Measurements from ENCODE around the gene CELA1. TPM values are rescaled to one million over a fixed set of nuclear protein-coding genes. Genes with fewer than 3 reads are reported as not detected.
"Not testable (repeated sequence)": the region's sequence is repeated elsewhere in the genome, so short reads cannot be mapped to it uniquely, and the experiment has no call there.

CELA1 gene
- total RNA-seq, 1 experiment from 2014 or later: not detected

DNA sequence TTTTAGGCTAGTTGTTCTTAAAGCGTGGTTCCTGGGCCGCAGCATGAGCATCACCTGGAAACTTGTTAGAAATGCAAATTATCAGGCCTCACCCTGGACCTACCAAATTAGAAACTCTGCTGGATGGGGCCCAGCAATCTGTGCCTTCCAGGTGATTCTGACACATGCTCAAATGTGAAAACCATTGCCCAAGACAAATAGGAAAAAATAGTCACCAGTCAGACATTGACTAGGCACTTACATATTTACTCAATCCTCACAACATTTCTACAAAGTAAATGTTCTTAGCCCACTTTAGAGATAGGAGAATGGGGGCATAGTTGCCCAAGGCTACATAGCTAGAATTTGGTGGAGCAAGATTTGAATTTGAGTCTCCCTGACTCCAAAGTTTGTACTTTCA lies 3.3 kb downstream of the CELA1 start:
- no peak for DNase-seq (ENCODE audit: low spot score)

DNA sequence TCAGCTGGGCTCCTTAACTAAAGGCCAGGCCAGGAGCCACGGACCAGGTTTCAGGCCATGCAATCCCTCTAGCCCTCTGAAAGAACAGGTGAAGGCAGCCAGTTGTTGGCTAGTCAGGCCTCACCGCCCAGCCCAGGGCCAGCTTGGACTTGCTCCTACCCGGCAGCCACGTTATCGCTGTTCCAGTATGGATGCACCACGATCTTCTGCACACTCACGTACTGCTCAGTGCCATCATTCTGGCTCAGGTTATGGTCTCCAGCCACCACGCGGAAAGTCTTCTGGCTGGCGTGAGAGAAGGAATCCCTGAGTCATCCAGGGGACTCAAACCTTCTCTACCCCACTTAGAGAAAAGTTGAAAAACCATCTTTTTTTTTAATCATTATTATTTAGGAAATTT lies 4.1 kb downstream of the CELA1 start:
- DNase-seq (ENCODE audit: low spot score): no peak

DNA sequence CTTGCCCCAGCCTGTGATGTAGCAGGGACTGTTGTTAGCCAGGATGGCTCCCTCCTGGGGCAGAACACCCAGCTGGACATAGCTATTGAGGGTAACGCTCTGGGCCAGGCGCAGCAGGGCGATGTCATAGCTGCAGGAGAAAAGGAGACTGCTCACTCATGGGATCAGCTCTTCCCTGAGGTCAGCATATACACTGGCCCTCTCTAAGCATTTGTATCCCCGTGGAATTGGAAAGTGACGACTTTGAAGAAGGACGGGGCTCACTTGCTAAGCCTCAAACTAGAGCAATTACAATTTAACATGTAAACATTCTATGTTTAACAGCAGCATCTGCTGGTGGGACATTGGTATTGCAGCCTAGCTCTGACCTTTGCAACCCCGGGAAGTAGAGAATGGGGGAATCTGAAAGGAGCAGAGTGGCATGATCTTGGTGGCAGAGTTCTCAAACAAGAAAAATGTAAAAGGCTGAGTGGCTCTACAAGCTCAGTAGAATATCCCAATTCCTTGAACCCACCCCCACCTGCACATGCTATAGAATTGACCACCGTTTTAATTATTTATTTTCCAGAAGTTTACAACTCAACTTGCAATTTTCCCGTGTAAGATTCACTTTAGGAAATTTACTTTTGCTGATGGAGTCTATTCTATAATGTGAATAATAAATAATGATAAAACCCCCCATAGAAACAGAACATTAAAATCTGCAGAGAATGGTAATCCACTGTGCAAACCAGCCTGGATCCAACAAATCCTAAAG lies 5.0 kb downstream of the CELA1 start:
- peak; percentile 59 for DNase-seq (ENCODE audit: low spot score)

DNA sequence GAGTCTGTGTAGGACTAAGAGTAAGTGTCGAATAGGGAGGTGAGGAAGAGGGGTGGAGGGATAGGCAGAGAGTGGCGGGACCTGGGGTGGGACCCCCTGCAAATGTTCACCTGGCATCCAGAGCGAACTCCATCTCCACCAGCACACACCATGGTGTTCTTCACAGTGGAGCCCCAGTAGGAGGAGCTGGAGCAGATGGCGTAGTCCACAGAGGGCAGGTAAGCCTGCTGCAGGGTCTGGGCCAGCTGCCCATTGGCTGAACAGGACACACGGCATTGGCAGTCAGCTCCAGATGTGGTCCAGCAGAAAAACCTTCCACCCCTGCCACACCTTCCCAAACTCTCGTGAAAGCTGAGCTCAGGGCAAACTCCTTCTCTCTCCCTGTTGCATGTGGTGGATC lies 6.7 kb downstream of the CELA1 start:
- no peak for DNase-seq (ENCODE audit: low spot score)

DNA sequence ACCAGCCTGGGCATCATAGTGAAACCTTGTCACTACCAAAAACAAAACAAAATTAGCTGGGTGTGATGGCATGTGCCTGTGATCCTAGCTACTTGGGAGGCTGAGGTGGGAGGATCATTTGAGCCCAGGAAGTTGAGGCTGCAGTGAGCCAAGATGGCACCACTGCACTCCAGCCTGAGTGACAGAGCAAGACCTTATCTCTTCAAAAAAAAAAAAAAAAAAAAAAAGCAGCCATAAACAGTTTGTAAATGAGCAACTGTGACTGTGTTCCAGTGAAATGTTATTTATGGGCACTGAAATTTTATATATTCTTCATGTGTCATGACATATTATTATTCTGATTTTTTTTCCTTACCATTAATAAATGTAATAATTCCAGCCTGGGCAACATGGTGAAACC lies 9.1 kb downstream of the CELA1 start:
- not testable (repeated sequence) for DNase-seq (ENCODE audit: low spot score)

DNA sequence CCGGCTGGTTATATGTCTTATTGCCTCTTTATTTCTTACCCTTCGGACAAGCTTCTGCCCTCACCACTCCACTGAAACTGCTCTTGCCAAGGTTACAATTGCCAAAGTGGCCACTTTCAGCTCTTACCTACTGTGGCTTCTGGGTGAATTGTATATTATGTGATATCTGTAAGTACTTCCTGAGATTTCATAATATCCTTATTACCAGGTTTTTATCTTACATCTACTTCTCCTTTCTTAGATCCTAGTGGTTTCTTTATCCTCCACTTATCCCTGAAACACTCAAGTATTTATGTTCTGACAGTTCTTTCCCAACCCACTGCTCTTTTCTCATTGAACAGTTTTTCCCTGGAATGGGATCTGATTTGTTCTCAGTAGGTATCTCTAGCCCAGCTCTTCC lies 10.5 kb downstream of the CELA1 start:
- DNase-seq (ENCODE audit: low spot score): no peak

DNA sequence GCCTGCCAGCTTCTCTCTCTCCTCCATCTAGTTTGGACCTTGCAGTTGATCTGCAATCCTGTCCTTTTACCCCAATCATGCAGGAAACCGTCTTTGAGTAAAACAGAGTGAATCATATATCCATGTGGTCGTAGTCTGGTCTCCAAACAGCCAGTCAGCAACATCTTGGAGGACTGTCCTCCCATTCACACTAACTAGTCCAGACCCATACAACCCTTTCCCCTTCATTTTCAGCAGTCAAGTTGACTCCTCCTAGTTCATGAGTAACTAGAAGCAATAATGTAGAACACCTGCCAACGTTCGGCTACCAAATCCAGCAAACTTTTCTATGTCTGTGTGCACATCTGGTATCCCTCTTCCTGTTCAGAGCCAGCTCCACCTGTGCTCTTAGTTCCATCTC lies 11.7 kb downstream of the CELA1 start:
- DNase-seq (ENCODE audit: low spot score): no peak

DNA sequence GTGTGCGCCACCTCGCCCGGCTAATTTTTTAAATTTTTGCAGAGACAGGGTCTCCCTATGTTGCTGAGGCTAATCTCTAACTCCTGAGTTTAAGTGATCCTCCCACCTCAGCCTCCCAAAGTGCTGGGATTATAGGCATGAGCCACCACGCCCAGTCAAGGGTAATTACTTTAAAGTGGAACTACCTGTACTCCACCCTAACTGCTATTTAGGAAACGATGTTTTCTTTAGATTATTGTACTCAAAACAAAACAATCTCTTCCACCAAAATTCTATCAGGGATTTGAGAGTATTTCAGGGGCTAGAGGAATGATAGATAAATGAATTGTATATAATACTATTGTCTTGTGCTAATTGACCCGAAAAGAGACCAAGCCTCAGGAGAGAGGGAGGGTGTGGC lies 12.9 kb downstream of the CELA1 start:
- DNase-seq (ENCODE audit: low spot score): no peak

DNA sequence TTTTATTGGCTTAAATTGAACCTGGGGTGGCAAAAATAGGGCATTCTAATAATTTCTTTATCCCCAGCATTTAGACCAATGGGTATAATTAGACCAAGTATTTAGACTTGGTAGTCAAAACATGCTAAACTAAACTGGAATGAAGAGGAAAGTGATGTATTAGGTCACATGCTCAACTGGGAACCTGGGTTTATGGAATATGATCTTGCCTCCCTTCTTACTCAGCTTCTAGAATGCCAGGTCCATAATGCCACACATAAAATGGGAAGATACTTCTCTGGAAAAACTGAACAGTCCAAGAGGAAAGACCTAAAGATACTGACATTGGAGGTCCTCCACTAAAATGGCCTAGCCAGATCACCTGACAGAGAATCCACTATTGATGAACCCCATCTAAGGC lies 16.3 kb downstream of the CELA1 start:
- DNase-seq (ENCODE audit: low spot score): no peak

DNA sequence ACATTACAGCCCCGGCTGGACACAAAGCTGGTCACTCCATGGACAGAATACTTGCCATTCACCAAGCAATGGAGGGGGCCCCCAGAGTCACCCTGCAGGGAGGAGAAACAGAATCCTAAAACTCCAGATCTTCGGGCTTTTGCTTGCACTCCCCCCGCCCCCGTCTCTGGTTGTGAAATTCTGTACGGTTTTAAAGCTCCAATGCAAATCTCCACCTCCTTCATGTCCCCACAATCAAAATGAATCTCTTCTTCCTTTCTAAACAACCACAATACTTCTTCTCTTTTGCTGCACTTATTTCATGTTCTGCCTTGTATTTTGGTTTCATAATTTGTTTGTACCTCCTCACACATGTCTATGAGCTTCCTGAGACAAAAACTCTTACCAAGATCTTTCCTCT lies 16.7 kb downstream of the CELA1 start:
- no peak for DNase-seq (ENCODE audit: low spot score)

DNA sequence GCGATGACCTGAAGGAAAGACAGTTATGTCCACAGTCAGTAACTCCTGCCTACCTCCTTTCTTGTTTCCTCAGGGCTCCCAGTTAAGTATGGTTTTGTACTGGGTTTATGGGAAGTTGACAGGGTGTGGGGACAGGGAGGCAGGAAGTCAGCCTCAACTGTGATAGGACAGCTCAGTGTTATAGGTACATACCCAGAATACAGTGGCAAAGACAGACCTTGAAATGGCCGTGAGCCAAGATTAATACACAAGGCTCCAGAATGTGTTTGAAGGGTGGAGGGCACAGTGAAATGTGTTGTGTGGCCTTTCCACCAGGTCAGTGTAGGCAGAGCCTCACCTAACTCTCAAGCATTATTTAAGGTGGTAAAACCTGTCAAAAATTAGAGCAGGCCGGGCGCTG lies 17.9 kb downstream of the CELA1 start:
- DNase-seq (ENCODE audit: low spot score): no peak

DNA sequence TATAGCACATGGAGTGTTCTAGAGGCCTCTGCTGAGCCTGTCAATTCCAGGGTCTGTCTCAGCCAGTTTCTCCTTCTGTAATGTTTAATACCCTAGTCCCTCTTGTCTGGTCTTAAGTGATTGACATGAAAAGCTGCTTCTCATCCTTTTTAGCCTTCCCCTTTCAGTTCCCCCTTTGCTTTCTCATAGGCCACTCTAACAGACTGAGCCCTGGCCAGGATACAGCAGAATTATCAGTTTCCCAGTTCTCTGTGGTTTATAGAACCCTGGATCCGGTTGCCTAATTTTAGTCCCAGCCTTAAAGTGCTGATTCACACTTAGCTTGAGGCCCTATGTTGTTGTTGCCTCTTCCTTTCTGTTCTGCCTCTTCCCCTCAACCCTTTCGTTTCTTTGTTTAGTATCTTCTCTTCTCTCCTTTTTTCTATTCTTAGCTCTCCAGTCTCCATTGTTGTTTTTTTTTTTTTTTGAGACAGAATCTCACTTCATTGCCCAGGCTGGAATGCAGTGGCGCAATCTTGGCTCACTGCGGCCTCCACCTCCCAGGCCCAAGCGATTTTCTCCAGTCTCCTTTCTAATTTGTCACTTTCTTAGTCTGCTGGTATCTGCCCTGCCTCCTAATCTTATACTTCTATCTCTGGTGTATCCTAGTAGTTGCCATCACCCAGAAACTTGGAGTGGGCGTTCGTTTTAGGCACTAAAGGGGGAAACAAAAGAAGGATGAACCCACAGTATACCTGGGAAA lies 19.6 kb downstream of the CELA1 start:
- peak; percentile 84 for DNase-seq (ENCODE audit: low spot score)

DNA sequence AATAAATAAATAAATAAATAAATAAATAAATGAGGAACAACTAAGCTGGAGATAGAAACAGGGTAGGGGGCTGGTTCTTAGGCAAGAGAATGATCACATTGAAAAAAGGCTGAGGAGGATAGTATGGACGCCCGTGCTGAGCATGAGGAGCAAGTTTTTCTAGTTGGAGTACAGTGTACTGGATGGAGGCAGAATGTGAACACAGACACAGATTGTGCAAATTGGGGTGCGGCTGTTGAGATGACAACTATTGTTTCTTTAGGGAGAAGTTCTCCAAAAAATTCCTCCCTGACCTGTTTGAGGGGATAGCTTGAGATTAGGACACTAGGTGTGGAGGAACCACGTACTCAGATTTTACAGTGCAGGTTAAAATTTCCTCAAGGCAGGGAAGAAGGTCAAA lies 21.5 kb downstream of the CELA1 start:
- no peak for DNase-seq (ENCODE audit: low spot score)

DNA sequence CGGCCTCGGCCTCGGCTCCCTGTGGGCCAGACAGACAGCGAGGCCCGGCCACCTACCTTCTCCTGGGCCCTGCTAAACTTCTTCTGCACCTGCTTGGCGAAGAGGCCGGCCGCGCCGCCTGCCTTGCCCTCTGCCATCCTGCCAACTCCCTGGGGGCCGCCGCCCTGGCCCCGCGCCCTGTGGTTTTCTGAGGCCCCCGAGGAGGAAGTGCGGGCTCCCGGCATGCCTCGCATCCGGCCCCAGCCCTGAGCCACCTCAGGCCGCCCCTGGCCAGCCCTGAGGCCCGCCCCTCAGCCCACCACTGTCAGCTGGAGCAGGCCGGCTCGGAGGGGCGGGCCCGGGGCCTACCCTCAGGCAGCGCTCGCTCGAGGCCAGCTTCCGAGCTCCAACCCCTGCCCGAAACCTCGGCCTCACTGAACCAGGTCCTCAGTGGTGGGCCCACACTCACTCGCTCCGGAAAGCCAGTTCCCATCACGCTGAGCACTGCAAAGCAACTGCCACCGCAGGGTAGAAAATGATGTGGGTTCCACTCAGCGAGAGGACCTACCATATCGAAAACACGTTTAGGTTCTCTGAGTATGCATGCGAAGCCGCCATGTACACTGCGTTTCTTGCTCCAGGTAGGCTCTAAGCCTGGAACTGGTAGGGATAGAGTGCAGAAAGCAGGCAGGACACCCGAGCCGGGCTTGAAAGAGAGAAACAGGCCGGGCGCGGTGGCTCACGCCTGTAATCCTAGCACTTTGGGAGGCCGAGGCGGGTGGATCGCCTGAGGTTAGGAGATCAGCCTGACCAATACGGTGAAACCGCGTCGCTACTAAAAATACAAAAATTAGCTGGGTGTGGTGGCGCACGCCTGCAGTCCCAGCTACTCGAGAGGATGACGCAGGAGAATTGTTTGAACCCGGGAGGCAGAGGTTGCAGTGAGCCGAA lies 22.2 kb downstream of the CELA1 start, which contains the start of gene BIN2:
BIN2 (minus strand) TSS at position 209 of the 930 bp plus-strand sequence; CDS start at position 137, 72 bp downstream.
- no peak for DNase-seq (ENCODE audit: low spot score)

DNA sequence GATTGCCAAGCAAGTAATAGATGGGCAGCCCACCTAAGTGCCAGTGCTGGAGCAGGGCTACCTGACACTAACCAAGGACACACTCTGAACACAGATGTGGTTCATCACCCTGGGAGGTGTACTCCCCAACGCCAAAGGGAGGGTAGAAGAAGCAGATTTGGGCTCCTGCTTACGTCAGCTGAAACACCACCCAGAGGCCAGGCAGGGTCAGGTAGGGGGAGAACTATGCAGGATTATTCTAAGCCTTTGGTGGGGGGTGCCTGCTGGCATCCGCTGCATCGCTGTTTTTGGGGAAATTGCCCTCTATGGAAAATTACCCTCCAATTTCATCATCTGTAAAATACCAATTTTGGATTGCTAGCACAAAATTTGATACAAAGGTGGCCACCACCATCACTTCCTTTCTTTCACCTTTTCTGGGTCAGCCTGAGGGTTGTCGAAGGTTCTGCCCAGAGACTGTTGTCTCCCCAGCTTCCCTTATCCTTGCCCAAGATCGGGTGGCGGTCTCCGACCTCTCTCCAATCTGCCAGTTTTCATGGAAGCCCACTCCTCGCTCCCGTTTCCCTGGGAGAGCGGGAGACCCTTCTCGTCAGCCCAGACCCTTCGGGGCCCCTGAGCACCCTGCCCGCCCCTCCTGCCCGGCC lies 23.0 kb downstream of the CELA1 start:
- no peak for DNase-seq (ENCODE audit: low spot score)

DNA sequence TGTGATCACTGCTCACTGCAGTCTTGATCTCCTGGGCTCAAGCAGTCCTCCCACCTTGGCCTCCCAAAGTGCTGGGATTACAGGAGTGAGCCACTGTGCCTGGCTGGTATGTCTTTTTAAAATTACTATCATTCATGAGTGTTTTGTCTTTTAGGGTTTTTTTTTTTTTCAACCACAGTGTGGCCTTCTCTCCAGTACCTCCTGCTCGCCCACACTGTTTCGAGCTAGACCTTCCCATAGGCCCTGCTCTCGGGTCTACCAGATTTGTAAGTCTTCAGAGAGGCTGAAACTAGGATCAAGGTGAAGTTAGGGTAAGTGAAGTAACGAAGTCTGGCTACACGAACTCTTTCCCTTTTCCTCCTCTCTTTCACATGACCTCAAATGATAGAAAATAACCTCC lies 24.0 kb downstream of the CELA1 start:
- DNase-seq (ENCODE audit: low spot score): no peak

DNA sequence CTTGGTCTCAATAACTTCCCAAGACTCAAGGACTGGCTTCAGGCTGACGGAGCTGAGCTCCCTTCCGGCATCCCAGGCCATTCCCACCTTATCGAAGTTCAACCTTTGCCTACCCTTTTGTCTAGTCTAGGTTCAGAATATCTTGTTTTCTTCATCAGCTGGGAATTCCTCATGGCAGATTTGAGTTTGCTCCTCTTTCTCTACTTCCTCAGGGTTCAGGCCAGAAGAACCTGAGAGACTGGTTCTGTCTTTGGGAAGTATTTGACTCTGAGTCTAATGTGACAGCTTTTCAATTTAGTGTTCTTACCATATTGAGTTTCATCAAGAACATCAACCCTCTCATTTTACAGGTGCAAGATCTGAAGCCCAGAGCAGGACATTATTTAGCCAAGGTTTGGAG lies 24.6 kb downstream of the CELA1 start:
- no peak for DNase-seq (ENCODE audit: low spot score)

DNA sequence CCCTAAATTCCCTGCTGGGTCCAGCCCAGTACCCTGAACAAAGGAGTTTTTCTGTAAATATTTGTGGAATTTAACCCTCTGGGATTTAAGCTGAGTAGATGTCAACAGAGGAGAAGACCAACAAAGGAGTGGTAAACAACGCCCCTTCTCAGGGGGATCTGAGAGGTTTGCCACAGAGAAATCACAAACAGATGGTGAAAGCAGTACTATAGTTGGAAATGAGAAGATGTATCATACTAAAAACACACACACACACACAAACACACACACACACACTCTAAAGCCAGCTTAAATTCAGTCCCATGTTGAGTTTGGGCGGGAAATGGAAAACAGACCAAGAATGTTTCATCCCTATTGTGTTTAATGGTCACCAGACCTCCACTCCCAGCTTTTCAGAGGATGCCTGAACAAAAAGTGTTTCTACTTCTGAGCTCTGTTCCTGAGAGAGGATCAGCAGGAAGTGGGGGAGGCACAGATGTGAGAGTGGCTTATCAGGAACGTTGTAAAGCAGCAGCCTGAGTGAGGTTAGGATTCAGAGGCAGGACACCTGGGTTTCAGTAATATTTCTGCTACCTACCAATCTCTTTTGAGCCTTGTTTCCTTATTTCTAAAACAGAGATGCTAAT lies 25.7 kb downstream of the CELA1 start:
- DNase-seq (ENCODE audit: low spot score): peak; percentile 68

DNA sequence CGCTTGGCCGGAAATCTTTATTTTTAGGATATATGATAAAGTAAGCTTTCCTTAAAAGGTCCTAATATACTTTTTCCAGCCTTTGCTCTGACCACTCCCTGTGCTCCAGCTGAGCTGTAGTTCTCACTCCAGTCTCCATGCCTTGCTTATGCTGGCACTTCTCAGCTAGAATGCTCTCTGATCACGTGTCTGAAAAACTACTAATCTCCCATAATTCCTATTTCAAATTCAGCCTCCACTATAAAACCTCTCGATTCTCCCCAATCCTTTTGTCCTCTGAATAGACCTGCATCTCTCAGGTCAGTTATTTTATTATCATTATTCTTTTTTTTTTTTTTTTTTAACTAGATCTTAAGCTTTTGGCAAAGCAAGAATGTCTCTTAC lies 26.2 kb downstream of the CELA1 start:
- peak; percentile 35 for DNase-seq (ENCODE audit: low spot score)

DNA sequence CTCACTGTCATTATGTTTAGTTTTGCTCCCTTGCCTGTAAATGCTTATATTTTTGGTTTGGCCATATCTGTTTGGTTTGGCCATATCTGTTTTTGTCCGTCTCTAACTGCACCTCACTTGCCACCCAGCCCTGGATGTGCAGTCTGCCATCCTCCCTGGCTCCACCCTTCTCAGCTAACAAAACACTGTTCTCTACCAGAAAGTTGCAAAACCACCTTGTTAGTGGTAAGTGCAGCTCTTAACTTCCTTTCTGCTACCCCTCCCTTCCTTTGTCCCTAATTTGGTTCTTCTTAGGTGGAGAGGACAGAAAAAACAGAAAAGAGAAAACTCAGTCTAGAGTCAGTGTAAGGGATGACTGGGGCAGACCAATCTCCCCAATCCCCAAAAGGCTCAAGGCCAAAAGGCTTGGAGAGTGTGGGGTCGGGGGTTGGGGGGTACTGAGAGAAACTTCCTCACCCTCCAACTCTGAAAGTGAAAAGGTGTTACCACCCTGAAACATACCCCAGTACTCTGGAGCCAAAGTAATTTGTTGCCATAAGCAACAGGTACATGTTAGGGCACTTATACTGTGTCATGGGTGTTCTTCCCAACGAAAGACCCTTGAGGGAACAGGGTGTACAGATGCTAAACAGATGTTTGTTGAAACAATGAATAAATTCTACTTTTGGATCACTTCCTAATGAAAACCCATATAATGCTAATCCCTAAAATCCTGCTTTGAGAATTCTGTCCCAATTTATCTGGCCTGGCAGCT lies 27.5 kb downstream of the CELA1 start:
- DNase-seq (ENCODE audit: low spot score): peak; percentile 16

Measured in H4 (cell line).